GM23338 (cell line): ENCODE data around the gene CCDC170. TPM values are rescaled to one million over a fixed set of nuclear protein-coding genes. Genes with fewer than 3 reads are reported as not detected.

Experiments used
- ATAC-seq: fragments of 200-7000 bp; cut with Tn5 transposase; 3 replicates; pipeline ENCODE4 v1.9.1; 2020
- DNase-seq: peaks from one replicate; pipeline ENCODE4 v3.0.0-alpha.2; 2015; ENCODE audit warnings: low spot score
- H2AFZ ChIP-seq: fragments of 200-600 bp; sonication (generic); 2 replicates; pipeline ENCODE4 v1.8.0; 2016; ENCODE audit warnings: antibody characterized with exemption, mild to moderate bottlenecking, moderate library complexity
- H3F3A ChIP-seq: fragments of 200-600 bp; sonication (generic); replicated peaks from 2 replicates; pipeline ENCODE4 v1.8.0; 2017; ENCODE audit warnings: antibody characterized with exemption, mixed run types, low read depth
- H3K27ac ChIP-seq: fragments of 200-600 bp; sonication (generic); 2 replicates; pipeline ENCODE4 v1.6.1; 2016; ENCODE audit warnings: low read depth
- H3K27me3 ChIP-seq: fragments of 200-600 bp; sonication (generic); 2 replicates; pipeline ENCODE4 v1.8.0; 2016; ENCODE audit warnings: mild to moderate bottlenecking, mixed run types, moderate library complexity; ENCODE audit not compliant: insufficient read depth
- H3K36me3 ChIP-seq: fragments of 200-600 bp; sonication (generic); 2 replicates; pipeline ENCODE4 v1.8.0; 2016; ENCODE audit warnings: mild to moderate bottlenecking; ENCODE audit not compliant: insufficient read depth
- H3K4me1 ChIP-seq: fragments of 200-600 bp; sonication (generic); 2 replicates; pipeline ENCODE4 v1.8.0; 2016; ENCODE audit warnings: mild to moderate bottlenecking, moderate library complexity; ENCODE audit not compliant: insufficient read depth
- H3K4me2 ChIP-seq: fragments of 200-600 bp; sonication (generic); 2 replicates; pipeline ENCODE4 v1.7.1; 2017; ENCODE audit warnings: mixed run types
- H3K4me3 ChIP-seq: fragments of 200-600 bp; sonication (generic); 2 replicates; pipeline ENCODE4 v1.6.1; 2016; ENCODE audit warnings: mixed run types
- H3K79me2 ChIP-seq: fragments of 200-600 bp; sonication (generic); replicated peaks from 2 replicates; pipeline ENCODE4 v1.8.0; 2017; ENCODE audit warnings: mild to moderate bottlenecking; ENCODE audit not compliant: insufficient read depth
- H3K9me2 ChIP-seq: fragments of 200-600 bp; sonication (generic); 2 replicates; pipeline ENCODE4 v1.8.0; 2017; ENCODE audit not compliant: insufficient read depth
- H4K20me1 ChIP-seq: fragments of 200-600 bp; sonication (generic); replicated peaks from 2 replicates; pipeline ENCODE4 v1.8.0; 2017; ENCODE audit warnings: mild to moderate bottlenecking; ENCODE audit not compliant: insufficient read depth
- H3K27ac Mint-ChIP-seq: 2 replicates; pipeline ENCODE4 v1.8.0; 2020; ENCODE audit warnings: inconsistent platforms, mild to moderate bottlenecking, moderate library complexity, mixed read lengths
- H3K27me3 Mint-ChIP-seq: 3 replicates; pipeline ENCODE4 v1.8.0; 2022; ENCODE audit warnings: low read depth, mild to moderate bottlenecking, moderate library complexity, mixed read lengths, inconsistent platforms; ENCODE audit not compliant: insufficient read depth, poor library complexity
- H3K36me3 Mint-ChIP-seq: 3 replicates; pipeline ENCODE4 v1.8.0; 2021; ENCODE audit warnings: low read depth, mild to moderate bottlenecking, inconsistent platforms, moderate library complexity, mixed read lengths
- H3K4me1 Mint-ChIP-seq: 3 replicates; pipeline ENCODE4 v1.8.0; 2020; ENCODE audit warnings: mild to moderate bottlenecking, inconsistent platforms, mixed read lengths
- H3K4me3 Mint-ChIP-seq: 3 replicates; pipeline ENCODE4 v1.8.0; 2021; ENCODE audit warnings: moderate library complexity, mild to moderate bottlenecking, inconsistent platforms, mixed read lengths
- H3K9me3 Mint-ChIP-seq: 3 replicates; pipeline ENCODE4 v1.8.0; 2020; ENCODE audit warnings: moderate library complexity, mild to moderate bottlenecking, inconsistent platforms, mixed read lengths
- CREB1 ChIP-seq: fragments of 250-450 bp; sonication (Bioruptor Pico); IDR thresholded peaks from 2 replicates; pipeline ENCODE4 v1.5.0; 2020; ENCODE audit warnings: low read depth, mild to moderate bottlenecking, moderate library complexity
- CTCF ChIP-seq, 2 experiments: fragments of 200-600 bp in 1 of 2; sonication (generic) in 1 of 2; conservative IDR thresholded peaks; 2 replicates each; pipeline versions ENCODE4 v1.5.1 to v1.6.1; 2016 to 2017; ENCODE audit warnings: antibody characterized with exemption in 2 of 2, low read depth in 2 of 2, mild to moderate bottlenecking in 2 of 2, moderate library complexity in 1 of 2
- EZH2 ChIP-seq: fragments of 200-600 bp; sonication (generic); IDR thresholded peaks from one replicate; pipeline ENCODE4 v1.8.0; 2017; ENCODE audit warnings: antibody characterized with exemption, mild to moderate bottlenecking, low read depth; ENCODE audit not compliant: unreplicated experiment
- EZH2phosphoT487 ChIP-seq: fragments of 200-600 bp; sonication (generic); IDR thresholded peaks from one replicate; pipeline ENCODE4 v1.8.1; 2018; ENCODE audit warnings: antibody characterized with exemption; ENCODE audit not compliant: unreplicated experiment
- NANOG ChIP-seq: IDR thresholded peaks from 2 replicates; pipeline ENCODE4 v1.6.1; 2016; ENCODE audit warnings: antibody characterized with exemption, borderline replicate concordance
- POLR2AphosphoS5 ChIP-seq: IDR thresholded peaks from 2 replicates; pipeline ENCODE4 v1.6.1; 2016; ENCODE audit warnings: antibody characterized with exemption, low read depth
- STAT1 ChIP-seq: IDR thresholded peaks from one replicate; pipeline ENCODE4 v1.6.1; 2016; ENCODE audit warnings: antibody characterized with exemption; ENCODE audit not compliant: unreplicated experiment
- ZNF114 ChIP-seq: fragments of 250-450 bp; sonication (Bioruptor Pico); IDR thresholded peaks from 2 replicates; pipeline ENCODE4 v1.5.0; 2020; ENCODE audit warnings: mild to moderate bottlenecking, moderate library complexity
- ZNF331 ChIP-seq: fragments of 250-450 bp; sonication (Bioruptor Pico); IDR thresholded peaks from 2 replicates; pipeline ENCODE4 v1.5.0; 2020; ENCODE audit warnings: low read depth, mild to moderate bottlenecking, moderate library complexity
- ZNF462 ChIP-seq: fragments of 250-450 bp; sonication (Bioruptor Pico); IDR thresholded peaks from 2 replicates; pipeline ENCODE4 v1.5.0; 2020; ENCODE audit warnings: mild to moderate bottlenecking, moderate library complexity
- polyA plus RNA-seq: library from polyadenylated mRNA; unstranded; fragments of >200 nt; fragmentation: Nextera tagmentation; extraction: Ambion mirVana; gene quantifications from 2 replicates; pipeline ENCODE4 v1.2.1, GENCODE V29; 2016
- total RNA-seq: library from RNA; depleted of rRNA; stranded (reverse); fragments of >200 nt; shearing (Covaris generic); gene quantifications from 2 replicates; pipeline ENCODE4 v1.2.3, GENCODE V29; 2014
- TF ChIP-seq, protein P1 (sequence below): IDR thresholded peaks from one replicate; pipeline ENCODE4 v1.6.1; 2018; ENCODE audit warnings: antibody characterized with exemption; ENCODE audit not compliant: unreplicated experiment
- TF ChIP-seq, protein P2 (sequence below): IDR thresholded peaks from 2 replicates; pipeline ENCODE4 v1.6.1; 2016; ENCODE audit warnings: antibody characterized with exemption

The CCDC170 gene
- total and polyA plus RNA-seq, 2 experiments from 2014 or later: 0.18 TPM; not detected in 1

GRCh38 chr6:151506761-151507160 is 12.9 kb downstream of the CCDC170 start:
- Mint-ChIP-seq H3K36me3 (no peaks in the 10 kb centered on the region), H3K4me3 (no peak overlapping the region), H3K27ac (no peak overlapping the region), H3K9me3 (no peaks in the 10 kb centered on the region), H3K27me3 (peaks cover 6% of the 10 kb centered on the region), H3K4me1 (peaks cover 14% of the 10 kb centered on the region)
- ATAC-seq (no peak), DNase-seq (no peak)
- H3K4me3 ChIP-seq: no peak overlapping the region
- no peaks in the 10 kb centered on the region for H3K79me2 ChIP-seq
- peak overlapping the region; percentile 2; the same call in 1 of the 2 replicates for H3K4me2 ChIP-seq
- TF ChIP-seq POLR2AphosphoS5: no peak
- no peak for TF ChIP-seq EZH2phosphoT487
- no peak for TF ChIP-seq ZNF114
- no peak for TF ChIP-seq CTCF (conservative IDR thresholded peaks at IDR 0.05; ENCODE audit: low read depth in 2 of 2)
- TF ChIP-seq ZNF462 (CRISPR knock-in tag): no peak
- TF ChIP-seq, protein P1, sequence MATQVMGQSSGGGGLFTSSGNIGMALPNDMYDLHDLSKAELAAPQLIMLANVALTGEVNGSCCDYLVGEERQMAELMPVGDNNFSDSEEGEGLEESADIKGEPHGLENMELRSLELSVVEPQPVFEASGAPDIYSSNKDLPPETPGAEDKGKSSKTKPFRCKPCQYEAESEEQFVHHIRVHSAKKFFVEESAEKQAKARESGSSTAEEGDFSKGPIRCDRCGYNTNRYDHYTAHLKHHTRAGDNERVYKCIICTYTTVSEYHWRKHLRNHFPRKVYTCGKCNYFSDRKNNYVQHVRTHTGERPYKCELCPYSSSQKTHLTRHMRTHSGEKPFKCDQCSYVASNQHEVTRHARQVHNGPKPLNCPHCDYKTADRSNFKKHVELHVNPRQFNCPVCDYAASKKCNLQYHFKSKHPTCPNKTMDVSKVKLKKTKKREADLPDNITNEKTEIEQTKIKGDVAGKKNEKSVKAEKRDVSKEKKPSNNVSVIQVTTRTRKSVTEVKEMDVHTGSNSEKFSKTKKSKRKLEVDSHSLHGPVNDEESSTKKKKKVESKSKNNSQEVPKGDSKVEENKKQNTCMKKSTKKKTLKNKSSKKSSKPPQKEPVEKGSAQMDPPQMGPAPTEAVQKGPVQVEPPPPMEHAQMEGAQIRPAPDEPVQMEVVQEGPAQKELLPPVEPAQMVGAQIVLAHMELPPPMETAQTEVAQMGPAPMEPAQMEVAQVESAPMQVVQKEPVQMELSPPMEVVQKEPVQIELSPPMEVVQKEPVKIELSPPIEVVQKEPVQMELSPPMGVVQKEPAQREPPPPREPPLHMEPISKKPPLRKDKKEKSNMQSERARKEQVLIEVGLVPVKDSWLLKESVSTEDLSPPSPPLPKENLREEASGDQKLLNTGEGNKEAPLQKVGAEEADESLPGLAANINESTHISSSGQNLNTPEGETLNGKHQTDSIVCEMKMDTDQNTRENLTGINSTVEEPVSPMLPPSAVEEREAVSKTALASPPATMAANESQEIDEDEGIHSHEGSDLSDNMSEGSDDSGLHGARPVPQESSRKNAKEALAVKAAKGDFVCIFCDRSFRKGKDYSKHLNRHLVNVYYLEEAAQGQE: no peak
- TF ChIP-seq, protein P2, sequence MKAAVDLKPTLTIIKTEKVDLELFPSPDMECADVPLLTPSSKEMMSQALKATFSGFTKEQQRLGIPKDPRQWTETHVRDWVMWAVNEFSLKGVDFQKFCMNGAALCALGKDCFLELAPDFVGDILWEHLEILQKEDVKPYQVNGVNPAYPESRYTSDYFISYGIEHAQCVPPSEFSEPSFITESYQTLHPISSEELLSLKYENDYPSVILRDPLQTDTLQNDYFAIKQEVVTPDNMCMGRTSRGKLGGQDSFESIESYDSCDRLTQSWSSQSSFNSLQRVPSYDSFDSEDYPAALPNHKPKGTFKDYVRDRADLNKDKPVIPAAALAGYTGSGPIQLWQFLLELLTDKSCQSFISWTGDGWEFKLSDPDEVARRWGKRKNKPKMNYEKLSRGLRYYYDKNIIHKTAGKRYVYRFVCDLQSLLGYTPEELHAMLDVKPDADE: no peak
- TF ChIP-seq EZH2: no peak
- TF ChIP-seq ZNF331 (CRISPR knock-in tag): no peak
- no peak for TF ChIP-seq STAT1
- no peak for TF ChIP-seq NANOG
- TF ChIP-seq CREB1: no peak
- no peaks in the 10 kb centered on the region for H3K27me3 ChIP-seq
- H2AFZ ChIP-seq: peak overlapping the region; percentile 12
- H3K4me1 ChIP-seq: peaks cover 5% of the 10 kb centered on the region; the same call in 1 of the 2 replicates
- H3K27ac ChIP-seq: no peak overlapping the region
- no peaks in the 10 kb centered on the region for H3K36me3 ChIP-seq
- no peaks in the 10 kb centered on the region for H3F3A ChIP-seq
- H3K9me2 ChIP-seq: no peaks in the 10 kb centered on the region; the same call in 1 of the 2 replicates
- H4K20me1 ChIP-seq: no peaks in the 10 kb centered on the region
